ENCODE measurements around the gene RNU6-9.
"Not testable (repeated sequence)": the region's sequence is repeated elsewhere in the genome, so short reads cannot be mapped to it uniquely, and the experiment has no call there.

RNU6-9 gene

DNA sequence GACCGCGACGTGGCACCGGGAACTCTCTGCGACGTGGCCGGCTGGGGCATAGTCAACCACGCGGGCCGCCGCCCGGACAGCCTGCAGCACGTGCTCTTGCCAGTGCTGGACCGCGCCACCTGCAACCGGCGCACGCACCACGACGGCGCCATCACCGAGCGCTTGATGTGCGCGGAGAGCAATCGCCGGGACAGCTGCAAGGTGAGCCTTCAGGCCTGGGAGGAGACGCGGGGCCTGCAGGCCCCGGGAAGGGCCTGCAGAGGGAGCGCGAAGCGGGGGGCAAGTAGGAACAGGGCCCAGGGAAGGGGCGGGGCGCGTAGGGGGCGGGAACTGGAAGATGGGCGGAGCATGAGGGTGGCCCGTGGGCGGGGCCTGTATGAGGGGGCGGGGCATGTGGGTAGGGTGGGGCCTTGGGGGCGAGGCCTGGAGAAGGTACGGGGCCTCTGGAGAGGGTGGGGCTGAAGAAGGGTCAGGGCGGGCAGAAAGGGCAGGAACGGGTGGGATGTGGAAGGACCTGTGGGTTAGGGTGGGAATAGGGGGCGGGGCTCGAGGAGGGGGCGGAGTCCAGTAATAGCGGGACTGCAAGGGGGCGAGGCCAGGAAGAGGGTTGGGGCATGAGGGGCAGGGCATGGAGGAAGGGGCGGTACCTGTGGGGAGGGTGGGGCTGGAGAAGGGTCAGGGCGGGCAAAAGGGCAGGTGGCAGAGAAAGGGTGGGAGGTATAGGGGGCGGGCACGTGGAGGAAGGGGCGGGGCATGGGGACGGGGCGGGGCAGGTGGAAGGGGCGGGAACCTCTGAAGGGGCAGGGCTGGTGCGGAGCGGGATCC is 31.3 kb upstream of the RNU6-9 start:
- DNase-seq, result peak; percentile 62

DNA sequence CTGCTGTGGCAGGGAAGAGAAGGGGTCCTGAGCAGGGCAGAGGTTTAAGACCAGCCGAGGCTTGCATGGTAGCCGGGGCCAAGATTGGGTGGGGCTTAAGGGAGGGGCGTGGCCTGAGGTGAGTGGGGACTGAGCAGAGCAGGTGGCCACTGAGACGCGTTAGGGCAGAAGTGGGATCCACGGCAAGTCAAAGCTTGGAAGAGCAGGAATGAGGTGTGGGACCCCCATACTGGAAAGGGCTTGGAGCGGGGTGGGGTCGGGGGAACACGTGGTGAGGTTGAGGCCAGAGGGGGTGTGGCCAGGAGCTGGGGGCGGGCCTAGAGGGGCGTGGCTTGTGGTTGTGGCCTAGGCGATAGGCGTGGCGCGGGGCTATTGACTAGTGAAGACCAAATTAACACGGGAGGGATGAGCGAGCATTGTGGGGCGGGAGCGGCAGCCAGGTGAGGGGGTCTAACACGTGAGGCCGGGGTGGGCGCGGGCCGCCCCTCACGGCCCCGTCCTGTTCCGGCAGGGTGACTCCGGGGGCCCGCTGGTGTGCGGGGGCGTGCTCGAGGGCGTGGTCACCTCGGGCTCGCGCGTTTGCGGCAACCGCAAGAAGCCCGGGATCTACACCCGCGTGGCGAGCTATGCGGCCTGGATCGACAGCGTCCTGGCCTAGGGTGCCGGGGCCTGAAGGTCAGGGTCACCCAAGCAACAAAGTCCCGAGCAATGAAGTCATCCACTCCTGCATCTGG is 30.5 kb upstream of the RNU6-9 start:
- peak; percentile 78 for DNase-seq

GRCh38 chr19:863315-863620 is 30.0 kb upstream of the RNU6-9 start:
- no peak for DNase-seq

GRCh38 chr19:866769-867300 is 26.4 kb upstream of the RNU6-9 start:
- DNase-seq, result no peak

DNA sequence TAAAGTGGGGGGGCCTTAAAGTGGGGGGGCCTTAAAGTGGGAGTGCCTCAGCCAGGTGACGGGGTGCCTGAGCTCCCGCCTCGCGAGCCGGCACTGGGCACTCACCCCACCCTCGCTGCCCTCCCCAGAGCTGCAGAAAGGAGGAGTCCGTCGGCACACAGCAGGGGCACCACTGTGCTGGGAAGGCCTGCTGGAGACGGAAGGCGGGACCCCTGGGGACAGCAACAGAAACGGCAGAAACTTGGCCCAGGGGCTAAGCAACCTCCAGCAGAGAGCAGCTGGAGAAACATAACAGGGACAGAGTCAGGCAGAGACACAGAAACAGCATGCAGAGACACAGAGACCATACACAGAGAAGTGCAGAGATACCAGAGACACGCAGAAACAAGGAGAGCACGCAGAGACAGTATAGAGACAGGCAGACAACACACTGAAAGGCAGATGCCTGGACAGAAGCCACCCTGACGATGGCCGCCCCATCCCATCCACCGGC is 25.9 kb upstream of the RNU6-9 start:
- DNase-seq, result no peak

GRCh38 chr19:867855-868457 is 25.3 kb upstream of the RNU6-9 start:
- no peak for DNase-seq

DNA sequence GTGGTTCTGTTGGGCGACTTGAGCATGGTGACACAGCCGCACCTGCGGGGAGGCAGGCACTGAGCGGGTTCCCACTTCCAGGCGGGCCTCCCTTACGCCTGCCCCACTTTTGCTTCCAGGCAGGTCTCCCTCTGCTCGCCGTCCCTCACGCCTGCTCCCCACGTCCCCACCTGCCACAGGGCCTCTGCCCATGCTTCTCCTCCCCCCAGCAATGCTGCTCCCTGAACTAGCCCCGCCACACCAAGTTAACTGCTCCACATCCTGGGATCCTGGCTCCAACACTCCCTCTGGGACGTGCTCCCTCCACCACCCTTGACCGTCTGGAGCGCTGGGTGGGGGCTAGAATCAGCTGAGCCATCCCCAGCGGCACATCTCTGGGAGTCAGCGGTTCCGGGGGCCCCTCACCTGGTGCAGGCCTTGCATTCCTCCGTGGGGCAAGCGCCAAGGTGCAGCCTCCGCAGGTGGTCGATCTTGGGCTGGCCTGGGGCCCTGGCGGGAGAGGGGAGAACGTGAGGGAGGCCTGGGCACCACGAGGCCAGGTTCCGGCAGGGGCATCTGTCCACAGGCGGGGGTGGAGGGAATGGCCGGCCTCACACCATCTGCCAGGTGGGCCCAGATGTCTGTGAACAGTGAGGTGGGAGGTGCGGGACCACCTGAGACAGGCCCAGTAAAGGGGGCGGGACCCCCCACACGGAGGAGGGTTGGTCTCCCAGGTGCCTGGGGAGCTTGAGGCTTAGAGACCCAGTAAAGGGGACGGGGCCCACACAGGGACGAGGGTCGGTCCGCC is 24.6 kb upstream of the RNU6-9 start:
- DNase-seq, result no peak

DNA sequence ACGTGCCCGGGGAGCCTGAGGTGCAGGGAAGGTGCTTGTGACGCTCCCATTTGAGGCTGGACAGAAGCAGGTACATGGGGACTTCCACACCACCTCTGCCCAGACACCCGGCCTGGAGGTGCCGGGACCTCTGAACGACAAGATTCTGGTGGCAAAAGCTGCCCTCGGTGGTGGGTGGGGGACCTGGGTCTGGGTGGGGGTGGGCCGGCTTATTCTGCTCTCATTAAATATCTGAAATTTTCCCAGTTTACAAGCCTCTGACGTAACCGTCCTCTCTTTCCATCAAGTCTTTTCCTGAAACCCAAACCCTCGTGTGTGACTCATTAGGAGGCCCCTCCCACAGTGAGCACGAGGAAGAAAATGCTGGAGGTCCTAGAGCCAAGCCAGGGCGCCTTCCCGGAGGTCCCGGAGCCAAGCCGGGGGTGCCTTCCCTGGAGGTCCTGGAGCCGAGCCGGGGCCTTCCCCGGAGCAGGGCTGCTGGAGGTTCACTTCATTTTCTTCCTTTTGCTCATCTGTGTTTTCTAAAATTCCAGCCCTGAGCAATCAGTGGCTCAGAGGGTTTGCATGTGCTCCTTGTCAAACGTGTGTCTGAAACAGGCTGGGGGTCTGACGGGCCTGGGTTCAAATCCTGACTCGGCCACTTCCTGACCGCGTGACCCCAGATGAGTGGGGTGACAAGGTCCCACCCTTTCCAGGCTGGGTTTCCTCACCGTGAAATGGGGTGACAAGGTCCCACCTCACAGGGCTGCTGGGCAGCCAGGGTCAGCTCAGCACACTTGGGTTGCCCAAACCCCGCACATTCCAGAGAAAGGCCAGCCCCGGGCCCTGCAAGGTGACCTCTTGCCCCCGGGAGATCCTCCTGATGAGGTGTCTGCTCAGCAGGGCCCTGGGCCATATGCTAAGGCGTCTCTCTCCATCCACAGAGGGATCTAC is 23.8 kb upstream of the RNU6-9 start:
- no peak for DNase-seq

- no peak for DNase-seq
Observed at GRCh38 chr19:870314-870713, 23.0 kb upstream of the RNU6-9 start.

GRCh38 chr19:870963-871401 is 22.3 kb upstream of the RNU6-9 start:
- no peak for DNase-seq

DNA sequence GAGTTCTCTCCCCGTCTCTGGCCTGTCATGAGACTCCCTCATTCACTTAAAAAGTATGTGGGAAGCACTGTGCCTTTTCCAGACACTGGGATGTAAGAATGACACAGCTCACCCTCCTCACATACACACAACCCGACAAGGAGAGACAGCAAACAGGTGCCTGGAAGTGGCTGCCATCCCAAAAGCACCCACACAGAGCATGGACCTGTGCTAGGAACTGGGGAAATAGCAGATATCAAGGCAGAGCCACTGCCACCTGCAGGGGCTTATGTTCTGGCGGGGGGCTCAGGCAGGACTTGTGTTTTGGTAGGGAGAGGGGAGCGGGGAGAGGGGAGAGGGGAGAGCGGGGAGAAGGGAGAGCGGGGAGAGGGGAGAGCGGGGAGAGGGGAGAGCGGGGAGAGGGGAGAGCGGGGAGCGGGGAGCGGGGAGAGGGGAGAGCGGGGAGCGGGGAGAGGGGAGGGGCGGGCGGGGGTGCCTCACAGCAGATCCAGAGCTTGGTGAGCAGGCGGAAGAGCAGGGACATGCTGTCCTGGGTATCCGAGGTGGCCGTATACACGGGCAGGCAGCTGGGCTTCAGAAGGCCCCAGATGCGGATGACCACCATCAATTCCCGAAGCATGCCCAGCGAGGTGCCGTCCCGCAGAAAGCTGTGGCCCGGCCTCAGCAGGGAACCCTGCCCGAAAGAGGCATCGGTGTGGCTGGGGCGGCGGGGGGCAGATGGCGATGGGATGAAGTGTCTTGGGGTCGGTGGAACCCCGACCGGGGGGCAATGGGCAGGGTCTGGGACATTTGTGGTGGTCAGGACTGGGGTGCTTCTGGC is 21.6 kb upstream of the RNU6-9 start:
- no peak for DNase-seq

DNA sequence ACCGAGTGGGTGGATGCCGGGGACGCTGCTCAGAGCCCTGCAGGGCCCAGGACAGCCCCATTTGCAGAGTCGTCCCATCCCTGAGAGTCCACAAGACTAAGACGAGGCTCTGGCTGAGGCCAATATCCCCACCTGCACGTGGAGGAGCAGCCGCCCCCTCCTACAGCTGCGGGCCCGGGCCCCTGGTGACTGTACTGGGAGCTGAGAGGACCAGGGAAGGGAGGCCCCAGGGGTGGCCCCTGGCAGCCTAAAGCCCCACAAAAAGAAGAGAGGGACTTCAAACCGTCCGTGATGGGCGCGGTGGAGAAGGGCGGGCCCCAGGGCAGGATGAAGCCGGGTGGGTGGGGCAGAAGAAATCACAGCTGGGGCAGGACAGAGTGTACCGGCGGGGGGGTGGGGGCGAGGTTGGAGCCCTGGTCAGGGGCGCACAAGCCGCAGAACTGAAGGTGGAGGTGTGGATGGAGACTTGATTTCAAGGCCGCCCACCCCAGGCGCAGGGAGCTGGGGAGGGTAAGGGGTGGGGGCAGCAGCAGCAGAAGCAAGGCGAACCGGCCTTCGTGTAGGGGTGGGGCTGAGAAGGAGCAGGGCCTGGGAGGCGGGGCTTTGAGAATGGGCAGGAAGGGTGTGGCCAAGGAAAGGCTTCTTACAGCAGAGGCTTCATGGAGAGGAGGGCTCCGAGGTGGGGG is 20.9 kb upstream of the RNU6-9 start:
- peak; percentile 81 for DNase-seq

DNA sequence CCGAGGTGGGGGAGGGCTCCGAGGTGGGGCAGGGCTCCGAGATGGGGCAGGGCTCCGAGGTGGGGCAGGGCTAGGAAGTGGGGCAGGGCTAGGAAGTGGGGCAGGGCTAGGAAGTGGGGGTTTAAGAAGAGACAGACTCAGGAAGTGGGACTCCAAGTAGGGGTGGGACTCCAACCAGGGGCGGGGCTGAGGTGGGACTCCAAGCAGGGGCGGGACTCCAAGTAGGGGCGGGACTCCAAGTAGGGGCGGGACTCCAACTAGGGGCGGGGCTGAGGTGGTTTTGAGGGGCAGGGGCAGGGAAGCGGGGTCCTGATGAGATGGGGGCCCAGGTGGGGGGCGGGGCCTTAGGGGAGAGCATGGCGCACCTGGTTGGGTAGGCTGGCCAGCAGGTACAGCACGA is 20.2 kb upstream of the RNU6-9 start:
- peak; percentile 61 for DNase-seq

GRCh38 chr19:873561-874041 is 19.7 kb upstream of the RNU6-9 start:
- DNase-seq, result no peak

DNA sequence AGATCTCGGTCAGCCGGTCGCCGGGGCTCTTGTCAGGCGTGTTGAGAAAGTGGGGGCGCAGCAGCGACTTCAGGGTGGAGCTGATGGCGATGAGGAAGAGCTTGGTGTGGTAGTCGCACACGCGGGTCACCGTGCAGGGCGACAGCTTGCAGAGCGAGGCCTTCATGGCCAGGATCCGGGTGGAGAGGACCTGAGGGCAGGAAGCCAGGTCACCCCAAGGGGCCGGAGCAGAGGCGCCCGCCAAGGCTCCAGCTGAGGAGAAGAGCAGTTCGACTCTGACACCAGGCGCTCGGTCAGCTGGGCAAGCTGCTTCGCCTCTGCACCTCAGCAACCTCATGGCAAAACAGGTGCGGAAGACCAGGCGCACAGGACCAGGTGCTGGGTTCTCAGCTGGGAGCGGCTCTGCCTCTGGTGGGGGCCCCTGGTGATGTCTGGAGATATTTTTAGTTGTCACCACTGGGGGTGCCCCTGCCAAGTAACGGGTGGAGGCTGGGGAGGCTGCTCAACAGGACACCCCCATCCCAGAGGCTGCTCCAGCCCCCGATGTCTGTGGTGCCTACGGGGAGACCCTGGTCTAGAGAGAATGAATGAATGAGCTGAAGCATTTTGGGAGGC is 17.9 kb upstream of the RNU6-9 start:
- DNase-seq, result no peak

- no peak for DNase-seq
Observed at GRCh38 chr19:876089-876488, 17.2 kb upstream of the RNU6-9 start.

GRCh38 chr19:876780-877314 is 16.4 kb upstream of the RNU6-9 start:
- DNase-seq, result no peak

DNA sequence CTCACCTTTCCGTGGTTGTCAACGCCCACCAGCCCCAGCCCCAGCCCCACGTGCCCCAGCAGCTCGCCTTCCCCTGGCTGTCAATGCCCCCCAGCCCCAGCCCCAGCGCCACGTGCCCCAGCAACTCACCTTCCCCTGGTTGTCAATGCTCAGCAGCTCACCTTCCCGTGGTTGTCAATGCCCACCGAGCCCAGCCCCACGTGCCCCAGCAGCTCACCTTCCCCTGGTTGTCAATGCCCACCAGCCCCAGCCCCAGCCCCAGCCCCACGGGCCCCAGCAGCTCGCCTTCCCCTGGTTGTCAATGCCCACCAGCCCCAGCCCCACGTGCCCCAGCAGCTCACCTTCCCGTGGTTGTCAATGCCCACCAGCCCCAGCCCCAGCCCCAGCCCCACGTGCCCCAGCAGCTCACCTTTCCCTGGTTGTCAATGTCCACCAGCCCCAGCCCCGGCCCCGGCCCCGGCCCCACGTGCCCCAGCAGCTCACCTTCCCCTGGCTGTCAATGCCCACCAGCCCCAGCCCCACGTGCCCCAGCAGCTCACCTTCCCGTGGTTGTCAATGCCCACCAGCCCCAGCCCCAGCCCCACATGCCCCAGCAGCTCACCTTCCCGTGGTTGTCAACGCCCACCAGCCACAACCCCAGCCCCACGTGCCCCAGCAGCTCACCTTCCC is 15.2 kb upstream of the RNU6-9 start:
- not testable (repeated sequence) for DNase-seq
